K562 (cell line): ENCODE measurements around the gene PRMT5. TPM values are rescaled to one million over a fixed set of nuclear protein-coding genes. Genes with fewer than 3 reads are reported as not detected.

Experiments used
- CEBPG ChIP-seq, 3 experiments: fragments of 200-800 bp in 1 of 3; sonication (Bioruptor generic) in 1 of 3; sonication (generic) in 1 of 3; formaldehyde crosslinking in 1 of 3; IDR thresholded peaks in 2 of 3; conservative IDR thresholded peaks in 1 of 3; 2 replicates each; pipeline versions ENCODE4 v1.6.1 to v1.8.0; 2016 to 2022; ENCODE audit warnings: missing compliant biosample characterization in 2 of 3, missing genetic modification characterization in 2 of 3, mild to moderate bottlenecking in 1 of 3, missing genetic modification reagents in 1 of 3
- E2F6 ChIP-seq, 2 experiments: IDR thresholded peaks; 2 replicates each; pipeline ENCODE4 v1.6.1; 2011; ENCODE audit warnings: borderline replicate concordance in 1 of 2, control low read depth in 1 of 2, low read depth in 1 of 2, low read length in 1 of 2, mild to moderate bottlenecking in 1 of 2, mixed read lengths in 1 of 2, moderate library complexity in 1 of 2; ENCODE audit not compliant: insufficient read depth in 1 of 2, insufficient read length in 1 of 2, poor library complexity in 1 of 2, severe bottlenecking in 1 of 2; ENCODE audit errors: extremely low read depth in 1 of 2
- EGR1 ChIP-seq: fragments of 450-650 bp; conservative IDR thresholded peaks from 2 replicates; pipeline ENCODE4 v1.6.1; 2017; ENCODE audit warnings: mild to moderate bottlenecking
- FOXA3 ChIP-seq, 2 experiments: fragments of 450-650 bp in 1 of 2; sonication (generic) in 1 of 2; formaldehyde crosslinking; IDR thresholded peaks in 1 of 2; conservative IDR thresholded peaks in 1 of 2; 2 replicates each; pipeline versions ENCODE4 v1.4.0 to v1.8.0; 2020 to 2022; ENCODE audit warnings: mild to moderate bottlenecking in 2 of 2, missing genetic modification reagents in 1 of 2
- HBP1 ChIP-seq: fragments of 450-650 bp; formaldehyde crosslinking; IDR thresholded peaks from 2 replicates; pipeline ENCODE4 v1.4.0; 2022; ENCODE audit warnings: missing genetic modification characterization
- KDM1A ChIP-seq, 2 experiments: fragments of 450-650 bp; IDR thresholded peaks; 2 replicates each; pipeline ENCODE4 v1.6.1; 2016; ENCODE audit warnings: mild to moderate bottlenecking in 2 of 2
- MTF1 ChIP-seq: fragments of 250-450 bp; sonication (Bioruptor Pico); IDR thresholded peaks from 2 replicates; pipeline ENCODE4 v1.9.0; 2021; ENCODE audit warnings: moderate library complexity, mild to moderate bottlenecking, inconsistent platforms, borderline replicate concordance
- MYNN ChIP-seq, 2 experiments: sonication (generic); formaldehyde crosslinking in 1 of 2; IDR thresholded peaks; 2 replicates each; pipeline versions ENCODE4 v1.5.0 to v1.6.1; 2016 to 2020; ENCODE audit warnings: antibody characterized with exemption in 1 of 2, missing genetic modification reagents in 1 of 2
- PCBP1 ChIP-seq: fragments of 200-400 bp; formaldehyde crosslinking; IDR thresholded peaks from 2 replicates; pipeline ENCODE4 v1.6.1; 2018; ENCODE audit warnings: mild to moderate bottlenecking, low read depth, low read length; ENCODE audit not compliant: poor library complexity, severe bottlenecking
- RBFOX2 ChIP-seq: fragments of 200-400 bp; formaldehyde crosslinking; IDR thresholded peaks from 2 replicates; pipeline ENCODE4 v1.6.1; 2017; ENCODE audit warnings: low read depth, mild to moderate bottlenecking, low read length, moderate library complexity
- SMARCA5 ChIP-seq: fragments of 450-650 bp; IDR thresholded peaks from 2 replicates; pipeline ENCODE4 v1.6.1; 2016
- SUPT5H ChIP-seq: fragments of 450-650 bp; IDR thresholded peaks from 2 replicates; pipeline ENCODE4 v1.6.1; 2016
- TGIF2 ChIP-seq: sonication (generic); formaldehyde crosslinking; IDR thresholded peaks from 2 replicates; pipeline ENCODE4 v1.8.1; 2022; ENCODE audit warnings: mild to moderate bottlenecking, missing genetic modification reagents, moderate library complexity
- ZFX ChIP-seq: sonication (generic); formaldehyde crosslinking; IDR thresholded peaks from 2 replicates; pipeline ENCODE4 v1.8.0; 2022; ENCODE audit warnings: mild to moderate bottlenecking, missing genetic modification reagents, moderate library complexity
- ZKSCAN3 ChIP-seq: fragments of 250-450 bp; sonication (Bioruptor Pico); IDR thresholded peaks from 2 replicates; pipeline ENCODE4 v1.4.0; 2020
- ZNF253 ChIP-seq: fragments of 250-450 bp; sonication (Bioruptor Pico); conservative IDR thresholded peaks from 2 replicates; pipeline ENCODE4 v1.6.1; 2021; ENCODE audit warnings: mild to moderate bottlenecking
- ZNF584 ChIP-seq: fragments of 200-800 bp; sonication (Bioruptor generic); IDR thresholded peaks from 2 replicates; pipeline ENCODE4 v1.6.1; 2016; ENCODE audit warnings: low read depth, mild to moderate bottlenecking, missing genetic modification characterization, missing compliant biosample characterization
- polyA plus RNA-seq, 8 experiments: library from polyadenylated mRNA; depleted of rRNA in 4 of 8; stranded (reverse) in 5 of 8; unstranded in 3 of 8; fragments of >200 nt; fragmentation: Nextera tagmentation in 2 of 8; fragmentation: Illumina TruSeq in 1 of 8; extraction: Ambion mirVana in 2 of 8; extraction: Trizol in 1 of 8; gene quantifications; 2 replicates each; pipeline versions ENCODE4 v1.2.1 to v1.2.3, GENCODE V29; 2011 to 2014; ENCODE audit warnings: inconsistent platforms in 1 of 8, missing spikeins in 1 of 8
- total RNA-seq, 7 experiments: library from RNA; depleted of rRNA in 6 of 7; stranded (reverse); fragments of >200 nt in 6 of 7; fragmentation: Illumina TruSeq in 2 of 7; extraction: Trizol in 2 of 7; gene quantifications; 2 replicates each; pipeline versions ENCODE4 v1.2.1 to v1.2.3, GENCODE V29; 2011 to 2021; ENCODE audit warnings: low replicate concordance in 1 of 7
- TF ChIP-seq, protein P1 (sequence below): fragments of 450-650 bp; formaldehyde crosslinking; IDR thresholded peaks from 2 replicates; pipeline ENCODE4 v1.4.0; 2022; ENCODE audit warnings: mild to moderate bottlenecking, moderate library complexity
- TF ChIP-seq, protein P2 (sequence below): fragments of 250-450 bp; sonication (Bioruptor Pico); IDR thresholded peaks from 2 replicates; pipeline ENCODE4 v1.8.0; 2022; ENCODE audit warnings: inconsistent platforms
- TF ChIP-seq, protein P3 (sequence below): fragments of 450-650 bp; formaldehyde crosslinking; IDR thresholded peaks from 2 replicates; pipeline ENCODE4 v1.4.0; 2020; ENCODE audit warnings: mild to moderate bottlenecking

Gene PRMT5
- total and polyA plus RNA-seq, 9 of the 15 experiments (the other 6 are each of a cell fraction or from before 2014, with no cell fraction given), result 114 to 552 (median 222) TPM

- TF ChIP-seq, protein P1, sequence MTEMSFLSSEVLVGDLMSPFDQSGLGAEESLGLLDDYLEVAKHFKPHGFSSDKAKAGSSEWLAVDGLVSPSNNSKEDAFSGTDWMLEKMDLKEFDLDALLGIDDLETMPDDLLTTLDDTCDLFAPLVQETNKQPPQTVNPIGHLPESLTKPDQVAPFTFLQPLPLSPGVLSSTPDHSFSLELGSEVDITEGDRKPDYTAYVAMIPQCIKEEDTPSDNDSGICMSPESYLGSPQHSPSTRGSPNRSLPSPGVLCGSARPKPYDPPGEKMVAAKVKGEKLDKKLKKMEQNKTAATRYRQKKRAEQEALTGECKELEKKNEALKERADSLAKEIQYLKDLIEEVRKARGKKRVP (CRISPR knock-in tag), result 0 out of 2 replicates have a peak, but pooled peaks have one; percentile 37
- TF ChIP-seq ZNF584 (no peak), ZKSCAN3 (CRISPR knock-in tag) (no peak), SMARCA5 (no peak), SUPT5H (no peak), CEBPG (CRISPR knock-in tag; IDR thresholded peaks at IDR 0.05) (0 out of 2 replicates have a peak, but pooled peaks have one; percentile 6), CEBPG (tag; conservative IDR thresholded peaks at IDR 0.05 in 1 of 2, IDR thresholded peaks at IDR 0.05 in 1 of 2) (no peak), RBFOX2 (no peak), PCBP1 (no peak), ZNF253 (CRISPR knock-in tag) (no peak), MTF1 (no peak), KDM1A (IDR thresholded peaks at IDR 0.05) (no peak), EGR1 (no peak), FOXA3 (CRISPR knock-in tag; conservative IDR thresholded peaks at IDR 0.05 in 1 of 2, IDR thresholded peaks at IDR 0.05 in 1 of 2) (0 out of 4 replicates have a peak, but pooled peaks of 1 of the 2 experiments have one; percentile 3), MYNN (IDR thresholded peaks at IDR 0.05) (no peak), MYNN (CRISPR knock-in tag; IDR thresholded peaks at IDR 0.05) (no peak), HBP1 (CRISPR knock-in tag) (no peak), TGIF2 (CRISPR knock-in tag) (no peak), E2F6 (IDR thresholded peaks at IDR 0.05; ENCODE audit: borderline replicate concordance in 1 of 2, extremely low read depth in 1 of 2, insufficient read depth in 1 of 2, insufficient read length in 1 of 2, low read depth in 1 of 2, low read length in 1 of 2, poor library complexity in 1 of 2, severe bottlenecking in 1 of 2) (no peak), ZFX (CRISPR knock-in tag) (no peak)
- TF ChIP-seq, protein P2, sequence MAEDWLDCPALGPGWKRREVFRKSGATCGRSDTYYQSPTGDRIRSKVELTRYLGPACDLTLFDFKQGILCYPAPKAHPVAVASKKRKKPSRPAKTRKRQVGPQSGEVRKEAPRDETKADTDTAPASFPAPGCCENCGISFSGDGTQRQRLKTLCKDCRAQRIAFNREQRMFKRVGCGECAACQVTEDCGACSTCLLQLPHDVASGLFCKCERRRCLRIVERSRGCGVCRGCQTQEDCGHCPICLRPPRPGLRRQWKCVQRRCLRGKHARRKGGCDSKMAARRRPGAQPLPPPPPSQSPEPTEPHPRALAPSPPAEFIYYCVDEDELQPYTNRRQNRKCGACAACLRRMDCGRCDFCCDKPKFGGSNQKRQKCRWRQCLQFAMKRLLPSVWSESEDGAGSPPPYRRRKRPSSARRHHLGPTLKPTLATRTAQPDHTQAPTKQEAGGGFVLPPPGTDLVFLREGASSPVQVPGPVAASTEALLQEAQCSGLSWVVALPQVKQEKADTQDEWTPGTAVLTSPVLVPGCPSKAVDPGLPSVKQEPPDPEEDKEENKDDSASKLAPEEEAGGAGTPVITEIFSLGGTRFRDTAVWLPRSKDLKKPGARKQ, result no peak
- TF ChIP-seq, protein P3, sequence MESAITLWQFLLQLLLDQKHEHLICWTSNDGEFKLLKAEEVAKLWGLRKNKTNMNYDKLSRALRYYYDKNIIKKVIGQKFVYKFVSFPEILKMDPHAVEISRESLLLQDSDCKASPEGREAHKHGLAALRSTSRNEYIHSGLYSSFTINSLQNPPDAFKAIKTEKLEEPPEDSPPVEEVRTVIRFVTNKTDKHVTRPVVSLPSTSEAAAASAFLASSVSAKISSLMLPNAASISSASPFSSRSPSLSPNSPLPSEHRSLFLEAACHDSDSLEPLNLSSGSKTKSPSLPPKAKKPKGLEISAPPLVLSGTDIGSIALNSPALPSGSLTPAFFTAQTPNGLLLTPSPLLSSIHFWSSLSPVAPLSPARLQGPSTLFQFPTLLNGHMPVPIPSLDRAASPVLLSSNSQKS (CRISPR knock-in tag), result no peak
Measured at GRCh38 chr14:22976620-22977433, 47.7 kb upstream of the PRMT5 start (continued).
